Fibroblast of skin of scalp (primary cell): ENCODE data around the gene DNAJC16. TPM values are rescaled to one million over a fixed set of nuclear protein-coding genes. Genes with fewer than 3 reads are reported as not detected.
"Not testable (repeated sequence)": the region's sequence is repeated elsewhere in the genome, so short reads cannot be mapped to it uniquely, and the experiment has no call there.

Source experiments
- DNase-seq: peaks from one replicate; pipeline ENCODE4 v3.0.0-alpha.2; 2013
- polyA plus RNA-seq, 2 experiments: library from polyadenylated mRNA; unstranded; fragments of 120-200 nt; gene quantifications; one replicate each; pipeline ENCODE4 v1.2.1, GENCODE V29; 2013; ENCODE audit not compliant: insufficient read length in 2 of 2

DNAJC16 gene
- polyA plus RNA-seq (2013, experiment 1 of 2; ENCODE audit: insufficient read length): 10.3 TPM
- polyA plus RNA-seq (2013, experiment 2 of 2; ENCODE audit: insufficient read length): 11.0 TPM

GRCh38 chr1:15526490-15527339, at the start of gene DNAJC16:
TSS of gene DNAJC16 (plus strand) at chr1:15526848. CDS start at chr1:15529106, 2,258 bp downstream.
- DNase-seq: peak; percentile 100

GRCh38 chr1:15476927-15477326, 49.7 kb upstream of the DNAJC16 start:
- DNase-seq: no peak

GRCh38 chr1:15477646-15478212, 48.9 kb upstream of the DNAJC16 start:
- DNase-seq: no peak

- DNase-seq: no peak
Observed at GRCh38 chr1:15479654-15480347, 46.8 kb upstream of the DNAJC16 start.

- DNase-seq: not testable (repeated sequence)
Observed at GRCh38 chr1:15482455-15482854, 44.2 kb upstream of the DNAJC16 start.

- DNase-seq: not testable (repeated sequence)
Observed at GRCh38 chr1:15482983-15483543, 43.6 kb upstream of the DNAJC16 start.

GRCh38 chr1:15483971-15484370, 42.7 kb upstream of the DNAJC16 start:
- DNase-seq: no peak

- DNase-seq: not testable (repeated sequence)
Observed at GRCh38 chr1:15484443-15484842, 42.2 kb upstream of the DNAJC16 start.

GRCh38 chr1:15485636-15486035, 41.0 kb upstream of the DNAJC16 start:
- no peak for DNase-seq

GRCh38 chr1:15486844-15487610, 39.6 kb upstream of the DNAJC16 start:
- not testable (repeated sequence) for DNase-seq

GRCh38 chr1:15488371-15488770, 38.3 kb upstream of the DNAJC16 start:
- DNase-seq: no peak

- no peak for DNase-seq
Observed at GRCh38 chr1:15489052-15489736, 37.5 kb upstream of the DNAJC16 start.

- DNase-seq: not testable (repeated sequence)
Observed at GRCh38 chr1:15491010-15491409, 35.6 kb upstream of the DNAJC16 start.

GRCh38 chr1:15492596-15492995, 34.1 kb upstream of the DNAJC16 start:
- no peak for DNase-seq

GRCh38 chr1:15493869-15494390, 32.7 kb upstream of the DNAJC16 start:
- no peak for DNase-seq

- DNase-seq: no peak
Observed at GRCh38 chr1:15500184-15501178, 26.2 kb upstream of the DNAJC16 start.

- peak; percentile 35 for DNase-seq
Observed at GRCh38 chr1:15501208-15502032, 25.2 kb upstream of the DNAJC16 start.

GRCh38 chr1:15504436-15504835, 22.2 kb upstream of the DNAJC16 start:
- no peak for DNase-seq

GRCh38 chr1:15506831-15507230, 19.8 kb upstream of the DNAJC16 start:
- DNase-seq: no peak
